IMR-90 (cell line): ENCODE measurements around the gene AGBL1. TPM values are rescaled to one million over a fixed set of nuclear protein-coding genes. Genes with fewer than 3 reads are reported as not detected.

Source experiments
- ATAC-seq: fragments of 200-7000 bp; cut with Tn5 transposase; 2 replicates; pipeline ENCODE4 v1.9.1; 2020; ENCODE audit warnings: low read depth, mild to moderate bottlenecking, moderate library complexity
- BruUV-seq: library from RNA; stranded (reverse); fragments of 400-500 nt; replicated peaks from 2 replicates; lab custom pipeline; 2021; lab: Mats Ljungman, UMichigan
- CTCF ChIA-PET: fragments of 300-600 bp; formaldehyde crosslinking; extraction: SDS; loops from one replicate; lab custom pipeline; 2021; ENCODE audit warnings: antibody characterized with exemption; lab: Yijun Ruan, JAX
- POLR2A ChIA-PET: fragments of 300-600 bp; sonication (Branson Sonifier 250); formaldehyde crosslinking; loops from one replicate; lab custom pipeline; 2022; ENCODE audit warnings: antibody characterized with exemption; ENCODE audit not compliant: unreplicated experiment; lab: Charles Lee
- DNase-seq: peaks from one replicate; pipeline ENCODE4 v3.0.0; 2013
- H2AFZ ChIP-seq: replicated peaks from 2 replicates; pipeline ENCODE3; 2013; ENCODE audit warnings: low read length, mild to moderate bottlenecking; ENCODE audit not compliant: poor library complexity
- H2AK5ac ChIP-seq: 2 replicates; pipeline ENCODE4 v1.6.1; 2013; ENCODE audit warnings: low read depth, low read length, inconsistent platforms
- H2AK9ac ChIP-seq: replicated peaks from 2 replicates; pipeline ENCODE3; 2013; ENCODE audit warnings: mild to moderate bottlenecking, low read depth, low read length, moderate library complexity; ENCODE audit not compliant: poor library complexity
- H2BK120ac ChIP-seq: 2 replicates; pipeline ENCODE4 v1.6.1; 2013; ENCODE audit warnings: low read depth, low read length, inconsistent platforms
- H2BK15ac ChIP-seq: 3 replicates; pipeline ENCODE4 v1.6.1; 2013; ENCODE audit warnings: low read depth, low read length, inconsistent platforms
- H2BK20ac ChIP-seq: 2 replicates; pipeline ENCODE4 v1.6.1; 2013; ENCODE audit warnings: low read depth, mild to moderate bottlenecking, inconsistent platforms, low read length, moderate library complexity
- H2BK5ac ChIP-seq: 2 replicates; pipeline ENCODE4 v1.6.1; 2013; ENCODE audit warnings: mild to moderate bottlenecking, low read depth, low read length, inconsistent platforms; ENCODE audit not compliant: poor library complexity, severe bottlenecking
- H3K14ac ChIP-seq: replicated peaks from 2 replicates; pipeline ENCODE4 v1.6.1; 2013; ENCODE audit warnings: low read depth, low read length, inconsistent platforms
- H3K18ac ChIP-seq: 2 replicates; pipeline ENCODE4 v1.6.1; 2013; ENCODE audit warnings: low read depth, low read length, control low read depth
- H3K23ac ChIP-seq: 2 replicates; pipeline ENCODE4 v1.6.1; 2013; ENCODE audit warnings: low read depth, low read length, inconsistent platforms
- H3K27ac ChIP-seq: 2 replicates; pipeline ENCODE4 v1.5.1; 2013; ENCODE audit warnings: mild to moderate bottlenecking, control low read depth, low read length; ENCODE audit not compliant: insufficient read depth
- H3K27me3 ChIP-seq: 2 replicates; pipeline ENCODE4 v1.6.1; 2013; ENCODE audit warnings: low read length; ENCODE audit not compliant: control insufficient read depth, insufficient read depth
- H3K36me3 ChIP-seq: 2 replicates; pipeline ENCODE4 v1.6.1; 2013; ENCODE audit warnings: low read length, mixed read lengths; ENCODE audit not compliant: control insufficient read depth, insufficient read depth
- H3K4ac ChIP-seq: 2 replicates; pipeline ENCODE4 v1.6.1; 2013; ENCODE audit warnings: low read depth, low read length, inconsistent platforms
- H3K4me1 ChIP-seq: 2 replicates; pipeline ENCODE4 v1.6.1; 2013; ENCODE audit warnings: low read length, mixed read lengths; ENCODE audit not compliant: control insufficient read depth, insufficient read depth
- H3K4me2 ChIP-seq: 2 replicates; pipeline ENCODE4 v1.6.1; 2013; ENCODE audit warnings: low read depth, mild to moderate bottlenecking, control low read depth, low read length, moderate library complexity
- H3K4me3 ChIP-seq: 2 replicates; pipeline ENCODE4 v1.5.1; 2013; ENCODE audit warnings: low read depth, mild to moderate bottlenecking, control low read depth, low read length, moderate library complexity; ENCODE audit not compliant: insufficient read depth
- H3K56ac ChIP-seq: 2 replicates; pipeline ENCODE4 v1.6.1; 2013; ENCODE audit warnings: low read length, inconsistent platforms; ENCODE audit not compliant: insufficient read depth; ENCODE audit errors: extremely low read depth
- H3K79me1 ChIP-seq, 2 experiments: 2 replicates each; pipeline ENCODE4 v1.6.1; 2013; ENCODE audit warnings: low read length in 2 of 2, inconsistent platforms in 1 of 2, low read depth in 1 of 2
- H3K9ac ChIP-seq: 2 replicates; pipeline ENCODE4 v1.6.1; 2013; ENCODE audit warnings: low read depth, low read length, control low read depth
- H3K9me1 ChIP-seq: 2 replicates; pipeline ENCODE4 v1.6.1; 2013; ENCODE audit warnings: low read length, inconsistent platforms; ENCODE audit not compliant: insufficient read depth
- H3K9me3 ChIP-seq: 2 replicates; pipeline ENCODE4 v1.6.1; 2013; ENCODE audit warnings: low read length; ENCODE audit not compliant: control insufficient read depth, insufficient read depth
- H4K20me1 ChIP-seq: 2 replicates; pipeline ENCODE4 v1.6.1; 2013; ENCODE audit warnings: low read length, inconsistent platforms; ENCODE audit not compliant: insufficient read depth
- H4K5ac ChIP-seq: 2 replicates; pipeline ENCODE4 v1.6.1; 2013; ENCODE audit warnings: mild to moderate bottlenecking, low read depth, low read length, control low read depth
- H4K8ac ChIP-seq, 2 experiments: 2 replicates each; pipeline ENCODE4 v1.6.1; 2013; ENCODE audit warnings: low read depth in 2 of 2, low read length in 2 of 2, control low read depth in 1 of 2, inconsistent platforms in 1 of 2
- H4K91ac ChIP-seq: 2 replicates; pipeline ENCODE4 v1.6.1; 2013; ENCODE audit warnings: low read depth, low read length, inconsistent platforms; ENCODE audit not compliant: insufficient read depth
- BHLHE40 ChIP-seq: fragments of 150-350 bp; IDR thresholded peaks from 2 replicates; pipeline ENCODE4 v1.6.1; 2016; ENCODE audit warnings: mild to moderate bottlenecking, low read depth, low read length
- MAFK ChIP-seq: IDR thresholded peaks from 2 replicates; pipeline ENCODE4 v1.6.1; 2012; ENCODE audit warnings: low read depth, low read length, improper control_type of control experiment
- MAZ ChIP-seq: IDR thresholded peaks from 2 replicates; pipeline ENCODE4 v1.6.1; 2012; ENCODE audit warnings: low read depth, mild to moderate bottlenecking, low read length, improper control_type of control experiment, moderate library complexity, borderline replicate concordance
- POLR2A ChIP-seq: IDR thresholded peaks from 2 replicates; pipeline ENCODE4 v1.6.1; 2012; ENCODE audit warnings: mild to moderate bottlenecking, low read depth, low read length
- RFX5 ChIP-seq: IDR thresholded peaks from 2 replicates; pipeline ENCODE4 v1.8.0; 2012; ENCODE audit warnings: low read depth, mild to moderate bottlenecking, low read length, moderate library complexity
- SMC3 ChIP-seq: fragments of 150-350 bp; IDR thresholded peaks from 2 replicates; pipeline ENCODE4 v1.6.1; 2016; ENCODE audit warnings: low read depth, mild to moderate bottlenecking, antibody characterized with exemption, low read length, moderate library complexity
- WGBS, 2 experiments: methylation state at CpG; one replicate each; pipeline versions ENCODE4 v1.1.5 to v1.1.7; 2013; ENCODE audit warnings: missing lambda C conversion rate in 2 of 2; ENCODE audit not compliant: insufficient read length in 1 of 2; ENCODE audit errors: extremely low coverage in 2 of 2; 5-methylcytosine and 5-hydroxymethylcytosine counted together
- dilution Hi-C: fragments of 300-500 bp; cut with HindIII; formaldehyde crosslinking; loops from one replicate; pipeline ENCODE4 v1.14.3; 2018; ENCODE audit warnings: low sequenced_read_pairs; ENCODE audit not compliant: unreplicated experiment
- in situ Hi-C: fragments of 300-500 bp; cut with MboI; formaldehyde crosslinking; loops from 3 replicates; pipeline ENCODE4 v1.14.3; 2019; ENCODE audit warnings: low sequenced_read_pairs, inconsistent platforms, mixed read lengths
- intact Hi-C: fragments of 100-400 bp; cut with micrococcal nuclease; formaldehyde crosslinking; loops from 2 replicates; pipeline ENCODE4 v1.10.0; 2022
- polyA plus RNA-seq, 3 experiments: library from polyadenylated mRNA; depleted of rRNA; stranded (reverse); fragments of >200 nt; gene quantifications; 2 replicates each; pipeline ENCODE4 v1.2.3, GENCODE V29; 2012; ENCODE audit warnings: low replicate concordance in 1 of 3
- total RNA-seq: library from RNA; depleted of rRNA; stranded (reverse); fragments of >200 nt; gene quantifications from 2 replicates; pipeline ENCODE4 v1.2.3, GENCODE V29; 2012
- TF ChIP-seq, protein P1 (sequence below): fragments of 150-350 bp; IDR thresholded peaks from 2 replicates; pipeline ENCODE4 v1.6.1; 2016; ENCODE audit warnings: low read depth, mild to moderate bottlenecking, low read length, moderate library complexity, borderline replicate concordance

AGBL1 gene
- total and polyA plus RNA-seq, 2 of the 4 experiments (the other 2 are of a cell fraction): not detected

DNA sequence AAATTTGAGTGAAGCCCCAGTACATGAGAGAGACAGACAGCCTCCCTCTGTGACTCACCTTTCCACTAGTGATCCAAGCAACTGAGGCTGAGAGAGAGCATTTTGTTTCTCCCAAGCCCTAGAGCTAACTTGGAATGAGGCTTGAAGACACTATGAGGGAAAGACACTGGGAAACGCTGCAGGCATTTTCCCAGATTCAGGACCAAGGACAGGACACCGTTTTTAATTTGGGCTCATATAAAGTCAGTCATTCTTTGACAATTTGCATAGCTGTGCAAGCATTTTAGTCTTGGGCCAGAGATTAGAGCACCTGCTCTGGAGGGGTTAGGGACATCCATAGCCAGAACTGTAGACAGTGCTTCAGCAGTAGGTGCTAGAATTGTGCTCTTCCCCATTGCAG lies 249.0 kb downstream of the AGBL1 start:
- H3K27ac ChIP-seq: no peak overlapping the region
- no peaks in the 10 kb centered on the region for H3K9me1 ChIP-seq
- no peak overlapping the region for H3K56ac ChIP-seq
- H2AFZ ChIP-seq: no peak overlapping the region
- no peak overlapping the region for H3K4me3 ChIP-seq
- in situ Hi-C loops (no loop called here), intact Hi-C loops (no loop called here), dilution Hi-C loops (no loop called here)
- no peaks in the 10 kb centered on the region for H3K79me1 ChIP-seq
- no peak overlapping the region for H2AK5ac ChIP-seq
- no peak overlapping the region for H2BK120ac ChIP-seq
- H2AK9ac ChIP-seq: no peak overlapping the region
- no TSS peak for BruUV-seq
- H3K4ac ChIP-seq: no peak overlapping the region
- no peak overlapping the region for H3K9ac ChIP-seq
- H3K18ac ChIP-seq: no peak overlapping the region
- no peak for ATAC-seq
- no peak overlapping the region for H4K91ac ChIP-seq
- DNase-seq: no peak
- H3K14ac ChIP-seq: no peak overlapping the region
- no peak for TF ChIP-seq RFX5
- no peak for TF ChIP-seq BHLHE40
- TF ChIP-seq SMC3: no peak
- TF ChIP-seq MAZ: no peak
- TF ChIP-seq, protein P1, sequence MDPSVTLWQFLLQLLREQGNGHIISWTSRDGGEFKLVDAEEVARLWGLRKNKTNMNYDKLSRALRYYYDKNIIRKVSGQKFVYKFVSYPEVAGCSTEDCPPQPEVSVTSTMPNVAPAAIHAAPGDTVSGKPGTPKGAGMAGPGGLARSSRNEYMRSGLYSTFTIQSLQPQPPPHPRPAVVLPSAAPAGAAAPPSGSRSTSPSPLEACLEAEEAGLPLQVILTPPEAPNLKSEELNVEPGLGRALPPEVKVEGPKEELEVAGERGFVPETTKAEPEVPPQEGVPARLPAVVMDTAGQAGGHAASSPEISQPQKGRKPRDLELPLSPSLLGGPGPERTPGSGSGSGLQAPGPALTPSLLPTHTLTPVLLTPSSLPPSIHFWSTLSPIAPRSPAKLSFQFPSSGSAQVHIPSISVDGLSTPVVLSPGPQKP: no peak
- TF ChIP-seq MAFK: no peak
- TF ChIP-seq POLR2A: no peak
- H3K23ac ChIP-seq: no peak overlapping the region
- 25% methylated on average over 2 of the region's 2 CpGs; no CpG with 5 or more reads in 1 of the 2 experiments for WGBS, 2 experiments
- CTCF ChIA-PET: no interaction called here
- no peaks in the 10 kb centered on the region for H4K20me1 ChIP-seq
- no peak overlapping the region for H3K4me2 ChIP-seq
- no peaks in the 10 kb centered on the region for H3K36me3 ChIP-seq
- H2BK20ac ChIP-seq: no peak overlapping the region
- no peak overlapping the region for H4K5ac ChIP-seq
- no peaks in the 10 kb centered on the region for H3K4me1 ChIP-seq
- POLR2A ChIA-PET: no interaction called here
- H3K27me3 ChIP-seq: no peaks in the 10 kb centered on the region
- no peak overlapping the region for H2BK5ac ChIP-seq
- H4K8ac ChIP-seq: no peak overlapping the region
- H3K9me3 ChIP-seq: peaks cover 27% of the 10 kb centered on the region
- no peak overlapping the region for H2BK15ac ChIP-seq
